HG03103 (cell line): ENCODE measurements around the gene FILIP1L.
A peak's percentile ranks its signal among the peaks of the same experiment; 100 is the strongest.

Experiments
- ATAC-seq: cut with Tn5 transposase; IDR thresholded peaks from one replicate; pipeline ENCODE4 v1.9.1; 2021; ENCODE audit warnings: low read depth; ENCODE audit not compliant: unreplicated experiment

Gene FILIP1L

DNA sequence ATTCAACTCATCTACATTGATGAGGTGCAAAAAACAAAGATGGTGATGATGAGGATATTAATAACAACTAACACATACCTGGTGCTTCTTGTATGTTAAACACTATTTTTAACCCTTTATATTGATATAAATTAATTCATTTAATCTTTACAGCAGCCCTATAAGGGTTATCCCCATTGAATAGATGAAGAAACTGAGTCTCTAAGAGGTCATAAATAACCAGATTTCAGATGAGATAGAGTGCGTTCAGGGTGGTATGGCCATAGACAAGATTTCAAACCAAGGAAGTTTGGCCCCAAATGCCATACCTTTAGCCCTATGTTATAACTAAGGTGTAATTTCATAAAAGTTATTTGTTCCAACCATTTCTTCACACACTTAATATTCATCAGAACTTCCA lies 214.1 kb downstream of the FILIP1L start:
- no peak for ATAC-seq

DNA sequence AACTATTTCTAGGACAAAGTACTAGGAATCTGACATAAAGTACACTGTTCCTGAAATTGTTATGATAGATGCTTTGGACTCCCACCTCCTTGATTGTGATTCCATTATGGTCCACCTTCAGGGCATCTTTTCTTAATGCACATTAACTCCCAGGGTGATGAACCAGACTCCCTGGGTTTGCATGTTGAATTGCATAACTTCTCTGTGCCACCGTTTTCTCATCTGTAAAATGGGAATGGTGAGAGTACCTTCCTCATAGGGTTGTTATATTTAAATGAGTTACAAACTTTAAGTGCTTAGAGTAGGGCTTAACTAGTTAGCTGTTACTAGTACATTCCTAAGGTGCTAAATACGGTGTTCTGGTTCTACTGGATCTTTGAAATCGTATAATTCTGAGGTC lies 214.7 kb downstream of the FILIP1L start:
- ATAC-seq = no peak

DNA sequence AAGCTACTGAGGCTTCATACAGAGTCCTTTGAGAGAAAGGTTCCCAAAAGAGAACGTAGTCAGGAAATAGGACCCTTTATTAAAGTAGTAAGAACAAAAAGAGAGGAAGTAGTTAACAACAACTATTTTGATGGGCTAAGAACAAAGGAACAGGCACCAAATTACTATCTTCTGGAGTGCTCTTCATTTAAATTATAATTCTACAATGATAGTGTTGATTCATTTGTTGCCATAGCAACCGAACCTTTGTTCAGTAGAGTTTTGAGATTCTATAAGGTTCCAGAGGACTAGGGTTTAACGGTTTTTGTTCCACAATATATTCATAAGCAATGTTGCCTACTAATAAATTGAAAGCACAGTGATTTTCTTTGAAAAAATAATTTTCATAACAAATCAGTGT lies 217.8 kb downstream of the FILIP1L start:
- no peak for ATAC-seq

DNA sequence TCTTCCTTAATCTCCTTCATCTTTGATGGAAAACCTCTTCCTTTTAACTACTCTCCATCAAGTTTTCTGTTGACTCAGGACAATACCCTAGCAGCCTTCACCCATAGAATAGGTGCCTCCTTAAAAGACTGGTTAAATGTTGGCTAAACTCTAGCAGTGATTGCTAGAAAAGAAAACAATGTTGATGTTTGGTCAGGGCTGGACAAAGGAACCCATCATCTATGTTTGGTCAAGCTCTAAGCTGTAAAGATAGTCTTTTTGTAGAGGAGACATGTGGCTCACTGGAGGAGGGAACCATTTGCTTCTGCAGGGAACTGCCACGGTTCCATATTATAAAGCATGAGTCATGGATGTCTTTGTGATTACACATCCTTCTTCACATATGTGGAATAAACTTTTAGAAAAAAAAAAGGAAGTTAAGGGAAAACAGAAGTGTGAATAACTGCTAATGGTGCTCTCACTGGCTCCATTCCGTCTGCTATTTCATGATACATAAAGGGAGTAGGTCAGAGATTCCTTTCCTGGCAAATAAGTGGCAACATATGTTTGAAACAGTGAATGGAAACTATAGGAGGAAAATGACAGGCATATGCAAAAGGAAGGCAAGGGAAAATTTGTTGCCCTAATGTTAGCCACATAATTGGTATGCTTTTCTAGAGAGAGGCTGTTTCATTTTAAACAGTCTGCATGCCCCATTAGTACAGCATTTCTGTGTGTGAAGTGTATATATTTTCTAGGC lies 218.4 kb downstream of the FILIP1L start:
- ATAC-seq = no peak

DNA sequence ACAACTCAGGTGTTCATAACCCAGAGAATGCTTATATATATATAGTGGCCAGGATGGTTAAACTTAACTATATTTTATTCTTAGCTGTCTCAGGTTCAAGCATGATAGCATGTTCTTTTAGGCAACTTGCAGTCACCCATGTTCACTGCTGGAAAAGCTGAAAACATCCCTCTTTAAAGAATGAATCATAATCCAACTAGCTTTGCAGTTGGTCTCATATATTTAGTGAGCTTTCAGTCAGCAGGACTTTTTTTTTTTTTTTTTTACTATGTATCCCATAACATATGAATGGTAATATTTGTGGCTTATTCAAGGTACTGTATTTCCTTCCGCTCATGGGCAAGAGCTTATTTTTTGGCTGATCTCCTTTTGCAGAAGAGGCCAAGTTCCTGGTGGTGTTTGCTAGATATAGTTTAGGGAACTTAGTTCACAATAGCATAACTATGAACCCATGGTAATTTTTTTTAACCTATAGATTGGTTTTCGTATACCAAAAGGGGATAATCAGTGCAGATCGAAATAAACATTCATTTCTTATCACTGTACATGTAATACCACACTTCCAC lies 219.1 kb downstream of the FILIP1L start:
- no peak for ATAC-seq

DNA sequence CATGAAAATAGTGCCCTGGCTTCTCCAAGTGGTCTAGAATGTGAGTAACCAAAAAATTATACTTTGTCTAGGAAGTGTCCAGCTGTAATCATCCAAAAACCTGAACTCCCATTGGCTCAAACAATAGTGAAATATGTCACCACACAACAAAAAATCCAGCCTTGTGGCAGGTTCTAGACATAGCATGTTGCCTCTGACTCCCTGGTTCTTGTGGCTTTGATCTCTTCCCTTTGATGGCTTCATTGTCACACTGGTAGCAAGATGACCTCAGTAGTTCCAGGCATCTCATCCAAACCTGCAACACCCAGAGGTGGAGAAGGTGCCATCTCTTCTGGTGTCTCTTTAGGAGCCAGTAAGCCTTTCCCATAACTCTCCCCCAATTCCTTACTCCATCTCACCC lies 222.0 kb downstream of the FILIP1L start:
- ATAC-seq = no peak

DNA sequence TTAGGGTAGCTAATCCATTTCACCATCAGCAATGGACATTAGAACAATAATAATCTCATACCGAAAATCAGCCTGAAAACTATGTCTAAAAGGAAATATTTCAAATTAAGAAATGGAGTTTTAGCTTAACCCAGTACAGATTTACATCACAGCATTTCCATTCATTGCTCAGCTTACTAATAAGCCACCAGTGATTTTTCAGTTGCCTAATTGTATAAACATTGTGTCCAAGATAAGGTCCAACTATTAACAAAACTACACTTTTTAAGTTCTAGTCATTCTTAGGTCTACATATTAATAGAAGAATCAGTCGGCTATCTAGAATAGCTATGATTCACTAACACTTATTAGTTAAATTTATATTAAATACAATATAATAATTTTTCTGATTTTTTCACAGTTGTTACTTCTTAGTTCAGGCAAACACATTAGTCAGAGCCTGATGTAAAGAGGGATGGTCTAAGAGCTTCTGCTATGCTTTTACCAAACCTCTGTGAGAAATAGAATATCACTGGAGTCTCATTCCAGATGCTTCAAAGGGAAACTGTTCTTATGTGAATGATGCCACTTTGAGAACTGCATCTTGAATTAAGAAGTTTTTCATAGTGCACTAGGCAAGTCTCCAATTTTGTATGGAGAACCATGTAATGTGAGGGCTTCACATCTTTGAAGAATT lies 222.6 kb downstream of the FILIP1L start:
- no peak for ATAC-seq

DNA sequence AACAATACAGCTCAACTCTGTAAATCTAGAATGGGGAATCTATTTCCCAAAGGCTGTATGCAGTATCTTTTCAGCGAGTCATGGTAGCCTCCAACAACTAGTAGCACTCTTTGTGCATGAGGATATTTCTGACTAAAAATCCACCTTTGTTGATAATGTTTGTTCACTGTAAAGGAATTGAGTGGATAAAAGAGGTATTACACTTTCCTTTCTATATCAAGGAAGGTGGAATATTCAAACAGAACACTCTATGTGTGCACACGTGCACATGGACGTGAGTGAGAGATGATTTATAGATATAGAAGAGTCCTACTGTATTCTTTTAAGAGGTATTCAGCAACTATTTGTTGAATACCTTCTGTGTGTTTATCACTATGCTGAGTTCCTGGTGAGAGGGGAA lies 228.4 kb downstream of the FILIP1L start:
- ATAC-seq = no peak

DNA sequence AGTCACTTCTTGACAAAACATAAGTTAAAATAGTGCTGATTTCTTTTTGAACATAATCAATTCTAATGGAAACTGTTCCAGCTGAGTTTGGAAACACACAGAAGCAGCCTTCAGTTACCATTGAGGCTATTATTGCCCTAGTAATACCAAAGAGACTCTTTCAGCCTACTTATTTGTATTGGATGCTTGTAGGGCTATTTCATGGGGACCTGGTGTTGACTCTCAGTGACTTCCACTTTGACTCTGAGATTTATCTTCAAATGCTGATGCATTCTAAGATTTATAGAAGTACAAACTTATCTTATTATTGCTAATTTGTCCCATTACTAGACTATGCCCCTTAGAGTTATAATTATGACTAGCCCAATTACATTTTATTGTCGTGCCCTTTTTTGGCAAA lies 229.2 kb downstream of the FILIP1L start:
- no peak for ATAC-seq

DNA sequence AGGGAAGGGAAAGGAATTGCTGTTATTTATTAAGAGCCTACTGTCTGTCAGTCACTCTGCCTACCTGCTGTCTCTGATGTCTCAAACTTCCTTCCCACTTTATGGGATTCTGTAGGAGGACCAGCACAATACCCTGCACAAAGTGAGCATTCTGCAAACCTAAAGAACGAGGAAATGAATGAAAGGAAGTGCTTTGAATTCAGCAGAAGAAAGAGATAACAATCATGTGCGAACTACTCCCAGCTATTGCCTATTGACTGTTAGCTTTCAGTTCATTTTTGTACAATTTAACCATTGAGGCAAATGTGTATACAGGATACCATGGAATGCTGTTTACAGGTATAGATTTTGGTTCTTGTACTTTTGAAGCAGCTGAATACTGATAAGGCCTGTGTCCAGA lies 229.8 kb downstream of the FILIP1L start:
- ATAC-seq = no peak

DNA sequence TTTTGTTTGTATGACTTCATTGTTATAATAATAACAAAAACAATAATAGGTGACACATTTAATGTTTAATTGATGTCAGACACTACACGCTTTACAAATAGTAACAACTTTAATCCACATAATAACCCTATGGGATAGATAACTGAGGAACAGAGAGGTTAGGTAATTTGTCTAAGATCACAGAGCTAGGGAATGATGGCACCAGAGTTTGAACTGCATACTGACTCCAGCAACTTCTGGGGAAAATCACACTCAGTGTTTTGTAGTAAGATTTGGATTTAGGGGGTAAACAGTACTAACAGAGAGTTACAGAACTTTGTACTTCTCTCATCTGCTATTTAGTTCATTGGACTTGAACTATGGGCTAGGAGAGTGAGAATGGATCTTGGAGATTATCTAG lies 230.6 kb downstream of the FILIP1L start:
- no peak for ATAC-seq

DNA sequence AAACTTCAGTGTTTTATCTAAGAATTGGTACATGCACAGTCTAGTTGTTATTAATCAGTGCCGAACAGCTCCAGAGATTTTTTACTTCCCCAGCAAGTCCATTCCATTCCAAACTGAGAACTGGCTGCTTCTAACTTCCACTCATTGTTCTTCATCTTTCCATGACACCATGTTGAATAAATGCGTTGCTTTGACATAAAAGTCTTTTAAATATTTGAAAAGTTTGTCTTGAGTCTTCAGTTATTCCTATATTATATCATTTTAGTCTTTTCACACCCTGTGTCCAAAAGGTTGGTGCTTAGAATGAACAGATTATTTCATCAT lies 231.2 kb downstream of the FILIP1L start:
- ATAC-seq = no peak

DNA sequence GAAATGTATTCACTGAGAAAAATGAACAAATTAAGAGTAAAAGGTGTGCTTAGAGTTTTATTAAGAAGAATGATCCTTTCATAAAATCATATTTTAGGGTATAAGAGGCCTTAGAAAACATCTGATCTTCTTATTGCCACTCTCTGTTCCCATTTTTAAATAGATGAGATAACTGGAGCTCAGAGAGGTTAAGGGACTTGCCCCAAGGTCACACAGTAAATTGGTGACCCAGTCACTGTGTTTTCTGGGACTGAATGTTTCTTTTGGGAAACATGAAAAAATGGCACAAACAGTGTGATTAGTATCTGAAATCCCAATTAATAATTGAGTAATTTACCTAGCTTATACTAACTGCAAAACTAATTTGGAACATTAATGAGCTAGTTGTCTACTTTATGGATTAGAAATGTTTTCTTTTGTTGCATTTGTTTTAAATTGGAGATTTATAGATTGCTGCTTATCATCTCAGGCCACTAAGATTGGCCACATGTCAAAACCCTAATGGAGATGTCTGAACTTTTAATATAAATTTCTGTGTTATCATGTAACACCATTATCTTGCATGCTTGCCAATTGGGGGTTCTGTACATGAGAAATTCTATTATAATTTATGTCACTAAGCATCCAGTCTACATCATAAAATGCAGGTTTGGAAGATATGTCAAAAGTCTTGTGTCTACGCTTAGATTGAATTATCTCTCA lies 231.7 kb downstream of the FILIP1L start:
- no peak for ATAC-seq

DNA sequence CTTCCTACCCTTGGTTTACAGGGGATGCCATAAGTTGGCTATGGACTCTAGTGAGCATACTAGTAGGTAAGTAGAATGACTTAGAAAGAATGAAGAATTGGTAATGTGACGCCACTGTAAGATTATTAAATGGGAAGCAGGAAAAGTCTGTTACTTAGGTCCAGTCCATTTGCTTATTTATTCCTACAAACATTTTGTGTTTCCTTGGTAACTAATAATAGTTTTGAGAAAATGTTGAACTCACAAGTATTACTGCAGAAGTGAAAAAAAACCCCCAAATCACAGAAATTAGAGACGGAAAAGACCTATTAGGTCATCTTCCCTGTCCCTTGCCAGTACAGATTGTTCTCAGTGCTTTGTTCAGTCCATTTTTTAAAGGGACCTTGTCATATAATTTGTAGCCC lies 233.2 kb downstream of the FILIP1L start:
- ATAC-seq = no peak

DNA sequence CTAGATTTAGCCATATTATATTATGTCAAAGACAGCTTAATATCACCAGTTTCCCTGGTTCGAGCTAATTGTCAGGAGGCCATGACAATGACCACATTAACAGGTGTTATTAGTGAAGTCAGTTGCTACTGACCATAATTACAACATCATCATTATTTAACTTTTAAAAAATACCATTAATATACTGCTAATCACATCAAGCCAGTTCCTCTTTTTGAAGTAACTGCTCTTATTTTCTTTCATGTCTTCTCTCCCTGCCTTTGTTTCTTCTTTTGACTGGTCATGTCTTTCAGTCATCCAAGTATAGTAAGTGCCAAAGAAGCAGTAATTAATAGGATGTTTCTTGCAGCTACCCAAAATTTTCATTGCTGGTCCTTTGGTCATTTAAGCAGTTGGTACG lies 235.0 kb downstream of the FILIP1L start:
- no peak for ATAC-seq

DNA sequence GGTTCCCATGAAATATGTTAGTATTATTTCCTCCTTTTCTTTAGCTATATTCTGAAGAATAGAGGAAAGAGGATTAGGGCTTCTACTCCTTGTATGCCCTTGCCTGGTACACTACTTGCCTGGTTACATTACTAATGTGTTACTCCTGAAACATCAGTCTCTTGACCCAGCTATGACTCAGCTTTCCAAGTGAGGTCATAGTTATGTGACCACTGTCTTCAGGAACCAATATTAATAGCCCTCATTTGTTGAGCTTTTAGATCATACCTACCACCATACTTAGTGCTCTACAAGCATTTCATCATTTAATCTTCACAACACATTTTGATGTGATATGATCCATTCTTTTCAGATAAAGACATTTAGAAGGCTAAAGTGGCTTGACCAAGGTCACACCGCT lies 236.3 kb downstream of the FILIP1L start:
- no peak for ATAC-seq

DNA sequence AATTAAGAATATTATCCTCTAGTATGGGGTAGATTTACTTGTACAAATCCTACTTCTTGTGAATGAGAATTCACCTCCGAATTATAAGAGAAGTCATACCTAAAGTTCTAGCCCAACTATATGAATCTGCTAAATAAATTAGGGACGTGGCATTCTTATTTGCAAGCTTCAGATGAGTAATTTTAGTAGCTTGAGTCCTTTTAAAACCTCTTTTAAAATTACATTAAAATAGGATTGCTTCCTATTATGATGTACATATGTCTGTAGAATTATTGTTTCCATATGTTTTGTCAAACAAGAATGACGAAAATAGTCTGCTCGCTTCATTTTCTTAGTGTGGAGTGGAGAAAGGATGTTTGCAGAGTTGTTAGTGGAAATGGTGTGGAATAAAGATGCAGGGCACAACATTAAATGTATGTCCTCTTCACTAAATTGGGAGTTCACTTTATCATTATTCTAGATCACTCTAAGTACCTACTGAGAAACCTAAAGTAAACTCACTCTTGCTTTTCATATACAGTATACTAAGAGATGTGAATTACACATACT lies 237.2 kb downstream of the FILIP1L start:
- ATAC-seq = no peak

DNA sequence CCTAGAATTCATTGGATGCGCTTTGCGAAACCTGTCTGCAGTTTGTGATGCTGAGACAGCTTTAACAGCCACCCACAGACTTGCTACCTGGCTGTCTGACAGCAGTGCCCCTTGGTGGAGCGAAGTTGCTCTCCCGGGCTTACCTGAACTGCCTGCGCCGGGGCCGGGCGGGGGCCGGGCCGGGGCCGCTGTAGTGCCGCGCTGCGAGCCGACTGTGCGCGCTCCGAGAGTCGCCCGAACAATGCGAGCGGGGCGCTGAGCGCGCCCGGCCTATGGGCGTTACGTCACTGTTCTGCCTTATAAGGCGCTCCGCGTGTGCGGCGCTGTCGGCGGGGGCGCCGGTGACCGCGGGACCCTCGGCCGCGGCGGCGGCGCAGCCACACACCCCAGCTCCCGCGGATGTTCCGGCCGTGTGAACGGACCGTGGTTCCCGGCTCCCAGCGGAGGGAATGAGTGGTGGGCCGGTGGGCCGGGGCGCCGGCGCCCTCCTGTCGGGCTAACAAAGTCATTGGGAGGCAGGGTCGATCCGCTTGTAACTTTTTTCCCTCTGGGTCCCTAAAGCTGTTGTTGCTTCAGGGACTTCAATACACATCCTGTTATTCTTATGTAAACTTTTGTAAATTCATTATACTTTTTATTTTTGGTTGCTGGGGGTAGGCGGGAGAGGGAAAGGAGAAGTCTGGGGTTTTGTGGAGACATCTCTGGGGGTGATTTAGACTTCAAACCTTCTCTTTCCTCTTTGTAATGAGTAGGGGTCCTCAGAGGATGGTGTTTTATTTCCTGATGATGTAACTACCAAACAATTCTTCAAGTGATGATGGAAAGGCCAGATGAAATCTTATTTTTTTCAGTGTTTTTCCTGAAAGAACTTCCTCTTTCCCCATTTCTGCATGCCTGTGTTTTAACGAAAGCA lies 238.1 kb downstream of the FILIP1L start:
- ATAC-seq = peak; percentile 86

DNA sequence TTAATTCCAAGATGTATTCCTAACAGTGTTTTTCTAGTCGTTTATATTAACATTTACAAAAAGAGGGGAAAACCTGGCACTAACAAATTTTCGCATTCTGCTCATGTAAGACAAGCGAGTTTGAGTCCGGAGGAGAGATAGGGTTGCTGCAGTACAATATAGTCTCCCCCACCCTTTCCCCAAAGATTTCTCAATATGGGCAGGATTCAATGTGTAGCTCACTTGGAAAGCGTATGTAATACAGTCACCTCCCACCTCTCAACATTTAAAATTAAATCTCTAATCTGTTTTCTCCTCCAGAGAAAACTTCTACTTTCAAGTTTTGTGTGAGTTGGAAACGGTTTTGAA lies 238.7 kb downstream of the FILIP1L start:
- ATAC-seq = no peak

DNA sequence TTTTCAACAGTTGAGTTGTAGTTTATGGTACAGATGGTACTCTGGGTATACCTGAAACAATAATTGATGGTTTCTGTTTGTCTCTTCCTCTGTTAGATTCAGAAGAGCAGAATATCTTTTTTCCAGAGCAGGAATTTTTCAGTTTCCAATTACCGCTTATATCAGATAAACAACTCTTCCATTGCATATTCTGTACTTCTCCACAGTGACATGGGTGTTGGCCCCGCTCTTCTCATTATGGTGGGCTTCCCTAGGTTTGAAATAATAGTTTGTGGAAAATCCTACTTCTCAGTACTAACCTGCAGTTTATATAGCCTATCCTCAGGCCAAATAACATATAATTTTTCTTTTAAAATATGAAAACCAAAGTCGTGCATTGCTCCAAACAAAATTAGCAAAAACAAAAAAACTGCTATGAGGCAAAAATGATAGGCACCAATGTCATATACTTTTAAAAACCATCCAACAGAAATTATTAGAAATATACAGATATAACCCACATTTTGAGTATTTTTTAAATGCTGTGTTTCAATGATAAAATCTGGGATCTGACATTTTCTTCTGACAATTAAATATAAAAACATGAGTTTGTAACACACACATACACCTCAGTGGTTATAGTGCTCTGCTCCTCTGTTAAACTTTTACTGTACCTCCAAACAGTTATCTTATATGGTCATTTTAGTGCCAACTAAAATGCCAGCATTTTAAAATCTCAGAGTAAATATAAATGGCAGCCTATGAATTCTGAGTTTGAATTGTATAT lies 239.9 kb downstream of the FILIP1L start:
- ATAC-seq = no peak
